Stimulated activated CD4-positive, alpha-beta T cell treated with anti-CD3 and anti-CD28 coated beads, TNF-alpha, amount 100 ng/mL, for 24 hours (primary cell): ENCODE measurements around the gene CEP152.
A peak's percentile ranks its signal among the peaks of the same experiment; 100 is the strongest.
"Not testable (repeated sequence)": the region's sequence is repeated elsewhere in the genome, so short reads cannot be mapped to it uniquely, and the experiment has no call there.

ENCODE experiments used
- DNase-seq, 3 experiments: peaks; one replicate each; pipeline ENCODE4 v3.0.0-alpha.2; 2020; ENCODE audit warnings: low read depth in 3 of 3

CEP152 gene, protein sequence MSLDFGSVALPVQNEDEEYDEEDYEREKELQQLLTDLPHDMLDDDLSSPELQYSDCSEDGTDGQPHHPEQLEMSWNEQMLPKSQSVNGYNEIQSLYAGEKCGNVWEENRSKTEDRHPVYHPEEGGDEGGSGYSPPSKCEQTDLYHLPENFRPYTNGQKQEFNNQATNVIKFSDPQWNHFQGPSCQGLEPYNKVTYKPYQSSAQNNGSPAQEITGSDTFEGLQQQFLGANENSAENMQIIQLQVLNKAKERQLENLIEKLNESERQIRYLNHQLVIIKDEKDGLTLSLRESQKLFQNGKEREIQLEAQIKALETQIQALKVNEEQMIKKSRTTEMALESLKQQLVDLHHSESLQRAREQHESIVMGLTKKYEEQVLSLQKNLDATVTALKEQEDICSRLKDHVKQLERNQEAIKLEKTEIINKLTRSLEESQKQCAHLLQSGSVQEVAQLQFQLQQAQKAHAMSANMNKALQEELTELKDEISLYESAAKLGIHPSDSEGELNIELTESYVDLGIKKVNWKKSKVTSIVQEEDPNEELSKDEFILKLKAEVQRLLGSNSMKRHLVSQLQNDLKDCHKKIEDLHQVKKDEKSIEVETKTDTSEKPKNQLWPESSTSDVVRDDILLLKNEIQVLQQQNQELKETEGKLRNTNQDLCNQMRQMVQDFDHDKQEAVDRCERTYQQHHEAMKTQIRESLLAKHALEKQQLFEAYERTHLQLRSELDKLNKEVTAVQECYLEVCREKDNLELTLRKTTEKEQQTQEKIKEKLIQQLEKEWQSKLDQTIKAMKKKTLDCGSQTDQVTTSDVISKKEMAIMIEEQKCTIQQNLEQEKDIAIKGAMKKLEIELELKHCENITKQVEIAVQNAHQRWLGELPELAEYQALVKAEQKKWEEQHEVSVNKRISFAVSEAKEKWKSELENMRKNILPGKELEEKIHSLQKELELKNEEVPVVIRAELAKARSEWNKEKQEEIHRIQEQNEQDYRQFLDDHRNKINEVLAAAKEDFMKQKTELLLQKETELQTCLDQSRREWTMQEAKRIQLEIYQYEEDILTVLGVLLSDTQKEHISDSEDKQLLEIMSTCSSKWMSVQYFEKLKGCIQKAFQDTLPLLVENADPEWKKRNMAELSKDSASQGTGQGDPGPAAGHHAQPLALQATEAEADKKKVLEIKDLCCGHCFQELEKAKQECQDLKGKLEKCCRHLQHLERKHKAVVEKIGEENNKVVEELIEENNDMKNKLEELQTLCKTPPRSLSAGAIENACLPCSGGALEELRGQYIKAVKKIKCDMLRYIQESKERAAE (N-terminal part only)

GRCh38 chr15:48810414-48811324 is at the start of gene CEP152:
Gene CEP152, minus strand, starts transcription at chr15:48811069. Its CDS starts 5,420 bp downstream, at chr15:48805649.
- peak; percentile 95 to 98 (median 97) for DNase-seq

DNA sequence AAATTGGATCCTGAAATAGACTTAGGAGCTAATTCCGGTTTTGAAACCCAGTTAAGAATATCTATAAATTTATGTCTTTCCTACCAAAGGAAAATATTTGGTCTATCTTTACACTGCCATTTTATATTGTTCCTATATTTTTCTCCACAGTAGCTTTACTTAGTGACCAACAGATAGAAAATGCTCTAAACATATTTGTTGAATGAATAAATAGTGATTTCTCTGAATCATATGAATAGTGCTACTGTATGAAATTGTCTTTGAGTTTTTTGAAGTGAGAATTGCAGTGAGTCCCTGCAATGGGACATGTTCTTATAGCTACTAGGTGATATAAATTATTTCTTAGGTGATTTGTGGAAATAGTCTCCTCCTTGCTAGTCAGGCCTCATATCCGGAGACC is 48.6 kb upstream of the CEP152 start:
- no peak for DNase-seq

DNA sequence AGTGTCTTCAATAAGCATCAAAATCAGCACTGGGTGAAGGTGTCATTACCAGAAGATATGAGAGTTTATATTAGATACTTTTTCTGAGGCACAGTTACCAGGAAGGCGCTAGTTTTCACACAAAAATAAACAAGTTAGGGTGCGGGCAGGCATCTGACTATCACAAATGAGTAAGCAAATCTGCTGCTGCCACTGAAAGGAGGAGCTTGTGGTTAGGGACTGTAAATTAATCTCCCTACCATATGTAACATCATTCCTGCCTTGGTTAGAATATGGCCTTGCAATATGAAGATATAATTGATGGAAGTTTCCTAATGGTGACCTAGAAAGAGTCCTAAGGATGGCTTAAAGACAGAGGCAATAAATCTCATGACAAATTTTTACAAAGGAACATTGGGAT is 47.5 kb upstream of the CEP152 start:
- no peak for DNase-seq

DNA sequence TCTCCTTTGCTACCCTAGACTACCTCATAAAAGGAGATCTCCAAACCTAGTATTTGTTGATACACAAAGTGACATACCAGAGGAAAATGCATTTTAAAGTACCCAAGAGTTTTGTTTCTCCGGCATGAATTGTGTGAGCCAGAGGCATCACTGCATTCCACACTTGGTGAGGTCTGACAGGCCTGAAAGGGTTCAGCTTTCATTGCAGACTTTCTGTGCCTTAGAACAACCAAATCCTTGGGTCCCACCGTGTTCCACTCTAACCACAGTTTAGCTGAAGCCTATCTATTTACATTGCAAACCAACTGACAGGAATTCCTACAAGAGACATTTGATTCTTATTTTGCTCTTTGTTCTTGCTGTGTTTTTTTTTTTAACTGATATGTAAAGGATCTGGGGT is 46.1 kb upstream of the CEP152 start:
- DNase-seq = no peak

DNA sequence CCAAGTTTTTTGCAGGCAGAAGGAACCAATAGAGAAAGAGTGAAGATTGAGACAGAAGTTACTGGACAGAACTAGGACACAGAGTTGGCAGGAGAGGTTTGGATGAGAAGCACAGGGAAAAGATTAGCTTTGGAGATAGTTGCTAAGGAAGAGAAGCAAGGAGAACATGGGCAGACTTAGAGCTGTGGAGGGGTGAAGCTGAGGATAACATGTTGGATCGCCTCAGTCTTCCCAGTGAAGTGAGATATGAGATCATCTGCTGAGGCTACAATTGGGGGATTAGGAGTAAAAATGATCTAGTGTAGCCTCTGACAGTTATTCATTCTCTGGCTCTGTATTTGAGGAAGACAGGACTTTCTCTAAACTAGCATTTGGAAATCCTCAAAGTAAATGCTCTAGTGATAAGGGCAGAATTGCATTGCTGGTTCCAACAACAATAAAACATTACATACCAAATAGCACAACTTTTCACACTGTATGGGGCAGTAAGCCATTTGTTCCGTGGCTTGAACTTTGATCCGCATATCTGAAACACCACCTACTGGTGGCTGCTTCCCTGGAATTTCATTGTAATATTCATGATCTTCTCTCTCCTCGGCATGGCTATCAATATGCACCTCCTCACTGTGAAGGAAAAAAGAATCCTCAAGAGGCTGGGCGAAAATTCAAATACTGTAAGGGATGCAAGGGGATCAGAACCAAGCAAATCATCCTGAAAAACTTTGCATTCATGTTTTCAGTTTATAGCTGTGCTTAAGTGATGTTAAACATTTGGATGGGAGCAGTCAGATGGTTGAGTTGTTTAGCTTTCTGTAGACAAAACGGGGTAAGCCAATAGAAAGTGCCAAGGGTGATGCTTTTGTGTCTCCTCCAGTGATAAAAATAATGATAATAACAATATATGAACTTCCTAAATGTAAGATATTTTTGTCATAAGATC is 44.9 kb upstream of the CEP152 start:
- DNase-seq = no peak

GRCh38 chr15:48854434-48854833 is 43.6 kb upstream of the CEP152 start:
- DNase-seq = not testable (repeated sequence)

DNA sequence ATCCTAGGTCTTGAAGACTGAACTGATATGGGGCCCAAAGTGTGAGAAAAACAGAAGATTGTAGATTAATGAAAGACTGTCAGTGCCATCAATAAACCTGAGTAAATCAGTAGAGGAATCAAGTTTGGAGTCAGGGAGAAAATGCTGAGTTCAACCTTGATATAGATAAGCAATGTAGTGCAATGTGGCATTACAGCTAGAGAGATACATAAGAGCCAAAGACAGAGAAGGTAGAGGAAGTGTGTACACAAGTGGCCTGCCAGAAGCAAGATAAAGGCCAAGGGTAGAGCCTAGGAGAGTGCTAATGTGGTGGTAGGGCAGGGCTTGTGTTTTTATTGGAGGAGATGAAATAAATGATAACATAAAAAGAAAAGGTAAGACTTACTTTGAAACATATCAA is 41.1 kb upstream of the CEP152 start:
- DNase-seq = no peak

DNA sequence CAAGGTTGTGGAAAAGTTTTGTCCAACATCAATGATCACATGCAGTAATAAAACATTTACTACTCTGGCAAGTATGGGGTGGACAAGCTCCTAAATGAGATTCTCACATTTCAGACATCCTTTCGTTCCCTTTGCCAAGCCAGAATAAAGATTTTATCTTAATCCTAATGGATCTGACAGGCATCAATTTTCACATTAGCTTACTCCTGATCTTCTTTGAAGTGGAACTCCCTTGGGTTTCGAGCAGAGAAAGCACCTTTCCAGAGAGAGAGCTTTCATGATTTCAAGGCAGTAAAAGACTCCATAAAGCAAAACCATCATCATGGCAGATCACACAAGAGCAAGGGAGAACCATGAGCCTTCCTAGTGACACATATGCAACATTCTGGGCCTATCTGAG is 39.8 kb upstream of the CEP152 start:
- DNase-seq = no peak

GRCh38 chr15:48845123-48845522 is 34.3 kb upstream of the CEP152 start:
- no peak for DNase-seq

DNA sequence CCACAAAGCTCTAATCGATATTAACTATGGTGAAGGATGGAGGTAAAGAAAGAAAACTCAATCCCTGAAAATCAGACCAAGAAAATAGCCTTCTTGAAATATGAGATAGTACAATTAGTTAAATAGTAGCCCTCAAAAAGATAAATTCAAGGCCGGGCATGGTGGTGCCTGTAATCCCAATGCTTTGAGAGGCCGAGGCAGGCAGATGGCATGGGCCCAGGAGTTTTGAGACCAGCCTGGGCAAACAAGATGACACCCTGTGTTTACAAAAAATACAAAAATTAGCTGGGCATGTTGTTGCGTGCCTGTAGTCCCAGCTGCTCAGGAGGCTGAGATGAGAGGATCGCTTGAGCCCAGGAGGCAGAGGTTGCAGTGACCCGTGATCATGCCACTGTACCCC is 31.6 kb upstream of the CEP152 start:
- DNase-seq = no peak

DNA sequence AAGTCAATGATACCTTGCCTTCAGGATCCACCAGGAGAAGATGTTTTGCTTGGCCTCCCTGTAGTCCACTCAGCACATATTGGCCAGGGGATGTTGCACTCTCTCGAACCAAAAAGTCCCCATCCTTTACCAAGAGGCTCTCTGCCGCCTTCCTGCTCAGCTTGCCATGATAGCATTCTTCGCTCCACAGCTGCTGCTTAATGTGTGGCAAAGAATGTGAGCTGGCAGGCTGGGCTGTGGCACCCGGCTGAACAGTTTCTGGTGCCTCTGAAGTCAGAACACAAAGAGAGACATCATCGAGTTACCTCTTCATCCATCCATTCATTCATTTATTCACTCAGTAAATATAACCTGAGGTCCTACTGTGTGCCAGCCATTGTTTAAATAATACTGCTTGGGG is 23.9 kb upstream of the CEP152 start:
- no peak for DNase-seq

DNA sequence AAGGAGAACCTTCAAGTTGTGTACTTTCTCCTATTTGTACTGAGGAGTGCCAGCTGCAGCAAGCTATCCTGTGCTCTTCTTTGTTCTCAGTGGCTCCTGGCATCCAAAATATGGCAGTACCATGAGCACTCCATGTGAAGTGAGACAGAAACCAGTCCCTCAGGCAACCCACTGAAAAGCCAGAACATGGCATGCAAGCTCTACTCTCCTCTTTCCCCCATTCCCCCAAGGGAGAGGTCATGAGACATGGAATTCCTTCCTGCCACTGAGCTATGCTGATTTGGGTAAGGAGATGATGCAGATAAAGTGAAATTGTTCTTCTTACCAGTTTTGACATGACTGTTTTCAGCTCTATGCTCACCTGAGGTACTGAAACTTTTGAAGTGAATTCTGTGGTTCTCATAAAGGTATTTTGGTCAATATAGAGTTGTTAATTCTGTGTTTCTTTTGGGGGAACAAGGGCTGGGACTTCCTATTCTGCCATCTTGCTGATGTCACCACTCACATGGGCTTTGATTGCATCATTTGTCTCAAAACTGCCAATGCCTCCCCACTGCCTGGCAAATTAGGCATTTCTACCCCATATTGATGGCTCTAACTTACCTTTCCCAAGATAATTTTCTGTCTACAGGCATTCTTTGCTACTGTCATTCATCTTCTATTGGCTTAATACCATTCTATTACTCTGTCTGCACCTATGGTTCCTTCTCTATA is 22.8 kb upstream of the CEP152 start:
- no peak for DNase-seq

- DNase-seq = no peak
These were observed 21.8 kb upstream of the CEP152 start for GRCh38 chr15:48832648-48833047.

DNA sequence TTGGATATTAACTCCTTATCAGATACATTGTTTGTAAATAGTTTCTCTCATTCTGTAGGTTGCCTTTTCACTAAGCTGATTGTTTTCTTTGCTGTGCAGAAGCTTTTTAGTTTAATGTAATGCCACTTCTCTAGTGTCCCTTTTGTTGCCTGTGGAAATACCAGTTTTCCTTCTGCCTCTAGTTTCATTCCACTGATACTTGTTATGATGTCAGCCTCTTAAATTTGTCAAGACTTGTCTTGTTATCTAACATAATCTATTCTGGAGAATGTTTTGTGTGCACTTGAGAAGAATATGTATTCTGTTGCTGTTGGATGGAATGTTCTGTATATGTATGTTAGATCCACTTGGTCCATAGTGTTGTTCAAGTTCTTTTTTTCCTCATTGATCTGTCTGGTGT is 18.0 kb upstream of the CEP152 start:
- no peak for DNase-seq

GRCh38 chr15:48828471-48828870 is 17.6 kb upstream of the CEP152 start:
- no peak for DNase-seq

GRCh38 chr15:48825075-48825474 is 14.2 kb upstream of the CEP152 start:
- no peak for DNase-seq

DNA sequence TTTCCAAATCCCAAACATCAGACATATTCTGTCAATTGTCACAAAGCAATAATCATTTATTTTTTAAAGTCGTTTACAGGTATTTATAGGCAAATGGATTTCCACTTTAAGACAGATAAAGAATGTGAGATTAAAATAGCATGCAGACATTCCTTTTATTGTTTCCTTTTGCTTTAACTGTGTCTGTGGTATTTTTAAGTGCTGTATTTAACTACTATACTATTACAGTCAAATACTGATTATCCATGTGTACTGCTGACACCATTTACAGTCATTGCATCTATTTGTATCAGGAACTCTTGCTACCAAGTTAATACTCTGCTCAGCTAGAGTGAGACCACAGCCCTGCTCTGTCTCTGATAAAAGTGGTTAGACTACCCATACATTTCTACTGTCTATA is 12.8 kb upstream of the CEP152 start:
- DNase-seq = no peak

GRCh38 chr15:48823237-48823636 is 12.4 kb upstream of the CEP152 start:
- DNase-seq = no peak

DNA sequence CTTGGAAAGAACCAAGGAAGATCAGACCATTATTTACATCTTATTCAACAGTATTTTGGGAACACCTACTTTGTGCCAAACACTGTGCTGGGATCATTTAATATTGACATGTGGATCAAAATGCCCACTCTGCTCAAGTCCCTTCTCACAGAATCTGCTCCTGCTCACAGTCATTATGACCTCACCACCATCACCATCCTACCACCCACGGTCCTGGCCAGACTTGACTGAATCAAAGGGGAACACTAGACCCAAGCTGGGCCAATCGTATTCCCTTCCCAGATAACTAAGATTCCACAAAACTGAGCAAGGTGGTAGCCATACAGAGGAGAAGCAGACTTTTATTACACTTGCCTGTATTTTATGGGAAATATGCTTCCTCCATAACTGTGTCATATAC is 3.4 kb upstream of the CEP152 start:
- DNase-seq = no peak
